Activated T-cell treated with anti-CD3 and anti-CD28 coated beads, Interleukin-2, amount 50 U/mL, for 4 hours (primary cell): ENCODE results near the gene DCDC2C. TPM values are rescaled to one million over a fixed set of nuclear protein-coding genes. Genes with fewer than 3 reads are reported as not detected.

Source experiments
- ATAC-seq, 2 donors: fragments of 200-7000 bp; cut with Tn5 transposase; one replicate each; pipeline ENCODE4 v1.10.0; 2021
- DNase-seq: peaks from one replicate; pipeline ENCODE4 v3.0.0-alpha.2; 2020
- H3K27me3 Mint-ChIP-seq: one replicate; pipeline ENCODE4 v1.8.0; 2021; ENCODE audit warnings: low read depth, mixed read lengths
- H3K36me3 Mint-ChIP-seq: one replicate; pipeline ENCODE4 v1.8.0; 2022; ENCODE audit warnings: mixed read lengths; ENCODE audit not compliant: insufficient read depth
- H3K4me1 Mint-ChIP-seq: one replicate; pipeline ENCODE4 v1.8.0; 2021; ENCODE audit warnings: low read depth, mixed read lengths
- H3K4me3 Mint-ChIP-seq: one replicate; pipeline ENCODE4 v1.8.0; 2021; ENCODE audit warnings: mild to moderate bottlenecking, moderate library complexity, mixed read lengths
- H3K9me3 Mint-ChIP-seq: one replicate; pipeline ENCODE4 v1.8.0; 2021; ENCODE audit warnings: mixed read lengths
- total RNA-seq, 3 donors: library from RNA; stranded (reverse); gene quantifications; one replicate each; pipeline ENCODE4 v1.2.1, GENCODE V29; 2021

DCDC2C gene
- total RNA-seq, 3 donors from 2014 or later: not detected

- Mint-ChIP-seq H3K4me3 (no peak overlapping the region), H3K4me1 (no peaks in the 10 kb centered on the region), H3K9me3 (peaks cover 4% of the 10 kb centered on the region), H3K27me3 (peaks cover 13% of the 10 kb centered on the region), H3K36me3 (no peaks in the 10 kb centered on the region)
- DNase-seq: no peak
- no peak for ATAC-seq
These were observed 50.9 kb downstream of the DCDC2C start for GRCh38 chr2:3754280-3754679.

DNA sequence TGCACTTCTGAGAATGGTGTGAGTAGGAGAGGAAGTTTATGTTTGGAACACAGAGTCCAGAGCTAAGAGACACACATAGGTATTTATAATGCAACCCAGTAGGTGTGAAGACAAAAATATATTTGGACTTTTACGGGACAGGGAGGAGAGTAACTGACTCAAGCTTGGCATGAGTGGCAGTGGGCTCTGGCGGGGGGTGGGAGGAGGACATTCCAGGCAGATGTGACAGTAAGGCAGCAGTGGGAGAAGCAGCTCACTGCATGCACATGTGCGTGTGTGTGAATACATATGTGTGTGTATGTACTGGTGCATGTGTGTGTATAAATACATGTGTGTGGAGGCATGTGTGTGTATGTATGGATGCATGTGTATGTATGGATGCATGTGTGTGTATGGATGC, 51.4 kb downstream of the DCDC2C start:
- ATAC-seq: no peak
- H3K4me3 Mint-ChIP-seq: no peak overlapping the region

GRCh38 chr2:3755277-3755676, 51.9 kb downstream of the DCDC2C start:
- ATAC-seq (no peak), DNase-seq (no peak)
- peaks cover 18% of the 10 kb centered on the region for H3K27me3 Mint-ChIP-seq
- no peaks in the 10 kb centered on the region for H3K4me1 Mint-ChIP-seq
- peaks cover 4% of the 10 kb centered on the region for H3K9me3 Mint-ChIP-seq
- no peak overlapping the region for H3K4me3 Mint-ChIP-seq
- no peaks in the 10 kb centered on the region for H3K36me3 Mint-ChIP-seq

More for the DNA sequence above, 51.4 kb downstream of the DCDC2C start:
- H3K9me3 Mint-ChIP-seq: peaks cover 4% of the 10 kb centered on the region
- no peaks in the 10 kb centered on the region for H3K36me3 Mint-ChIP-seq
- DNase-seq: no peak
- H3K4me1 Mint-ChIP-seq: no peaks in the 10 kb centered on the region
- peaks cover 13% of the 10 kb centered on the region for H3K27me3 Mint-ChIP-seq

DNA sequence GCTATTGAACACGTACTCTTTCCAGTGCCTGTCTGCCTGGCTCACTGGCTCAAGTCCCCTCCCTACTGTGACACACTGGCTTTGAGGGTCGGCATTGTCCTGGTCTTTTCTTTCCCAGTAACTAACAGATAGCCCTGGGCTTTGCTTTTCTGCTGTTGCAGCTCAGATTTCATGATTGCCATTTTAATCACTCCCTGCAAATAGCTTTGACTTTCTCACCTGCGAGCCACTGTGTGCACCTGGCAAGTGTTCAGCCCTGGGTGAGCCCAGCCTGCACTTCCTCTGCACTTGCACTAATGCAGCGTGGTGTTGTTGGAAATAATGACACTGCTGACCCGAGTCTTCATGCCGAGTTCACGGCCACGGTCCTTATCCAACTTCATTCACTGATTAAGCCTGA, 52.9 kb downstream of the DCDC2C start:
- H3K4me3 Mint-ChIP-seq: no peak overlapping the region
- H3K9me3 Mint-ChIP-seq: peaks cover 4% of the 10 kb centered on the region

GRCh38 chr2:3758906-3759305, 55.5 kb downstream of the DCDC2C start:
- Mint-ChIP-seq H3K9me3 (peaks cover 4% of the 10 kb centered on the region), H3K27me3 (peaks cover 12% of the 10 kb centered on the region), H3K36me3 (no peaks in the 10 kb centered on the region), H3K4me1 (no peaks in the 10 kb centered on the region), H3K4me3 (no peak overlapping the region)
- DNase-seq (no peak), ATAC-seq (no peak)

More for the DNA sequence above, 52.9 kb downstream of the DCDC2C start:
- H3K36me3 Mint-ChIP-seq: no peaks in the 10 kb centered on the region
- H3K27me3 Mint-ChIP-seq: peaks cover 17% of the 10 kb centered on the region
- no peaks in the 10 kb centered on the region for H3K4me1 Mint-ChIP-seq
- DNase-seq (no peak), ATAC-seq (no peak)

DNA sequence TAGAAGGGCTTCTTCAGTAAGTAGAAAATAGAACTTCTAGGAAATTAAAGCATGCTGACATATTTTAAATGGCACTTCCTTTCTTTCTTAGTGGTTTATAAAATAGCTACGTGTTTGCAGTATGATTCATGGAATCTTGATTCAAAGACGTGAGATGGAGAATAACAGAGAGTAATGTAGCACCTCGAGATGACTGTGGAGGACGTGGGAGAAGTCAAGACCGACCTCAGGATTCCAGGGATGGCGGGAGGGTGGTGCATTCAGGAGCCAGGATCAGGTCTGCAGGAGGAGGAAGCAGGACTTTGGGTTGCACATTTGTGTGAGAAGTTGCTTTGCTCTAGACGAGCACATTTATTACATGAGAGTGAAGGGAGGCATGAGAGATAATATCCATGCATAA, 56.0 kb downstream of the DCDC2C start:
- ATAC-seq (no peak), DNase-seq (no peak)
- Mint-ChIP-seq H3K4me1 (no peaks in the 10 kb centered on the region), H3K9me3 (peaks cover 4% of the 10 kb centered on the region), H3K27me3 (peaks cover 10% of the 10 kb centered on the region), H3K4me3 (no peak overlapping the region), H3K36me3 (no peaks in the 10 kb centered on the region)

DNA sequence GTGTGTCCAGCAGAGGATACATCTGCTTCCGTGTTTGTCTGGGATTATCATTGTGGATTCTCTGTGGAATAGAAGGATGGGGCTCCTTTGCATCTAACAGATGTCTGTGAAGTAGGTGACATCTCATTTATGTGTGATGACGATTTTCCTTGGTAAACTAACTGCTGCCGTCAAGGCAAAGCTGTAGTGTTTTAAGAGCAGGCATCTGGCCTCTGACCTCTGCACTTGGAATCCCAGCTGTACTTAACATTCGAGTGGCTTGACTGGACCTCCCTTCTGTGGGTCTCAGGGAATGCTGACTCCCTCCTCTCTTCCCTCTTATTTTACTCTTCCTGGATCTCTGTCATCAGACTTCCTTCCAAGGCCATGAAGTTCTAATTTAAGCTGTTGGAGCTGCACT, 56.4 kb downstream of the DCDC2C start:
- Mint-ChIP-seq H3K27me3 (peaks cover 10% of the 10 kb centered on the region), H3K36me3 (no peaks in the 10 kb centered on the region), H3K4me1 (no peaks in the 10 kb centered on the region), H3K4me3 (no peak overlapping the region), H3K9me3 (peaks cover 2% of the 10 kb centered on the region)
- no peak for ATAC-seq
- no peak for DNase-seq

DNA sequence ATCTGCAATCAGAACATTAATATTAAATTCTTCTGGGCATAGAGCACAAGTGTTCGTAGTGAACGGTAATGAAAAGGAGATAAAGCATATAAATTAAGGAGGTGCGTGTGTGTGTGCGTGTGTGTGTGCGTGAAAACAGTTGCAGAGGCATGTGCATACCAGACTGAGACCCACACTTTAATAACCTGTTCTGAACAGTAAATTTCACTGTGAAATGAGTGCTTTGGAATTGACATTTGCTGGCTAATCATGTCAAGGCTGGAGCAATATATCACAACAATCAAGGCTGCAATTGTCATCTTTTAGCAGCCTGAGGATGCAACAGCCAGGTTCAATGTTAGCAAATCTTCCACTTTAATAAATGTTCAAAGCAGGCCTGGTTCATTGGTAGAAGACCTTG, 57.9 kb downstream of the DCDC2C start:
- Mint-ChIP-seq H3K27me3 (peaks cover 12% of the 10 kb centered on the region), H3K4me1 (no peaks in the 10 kb centered on the region), H3K4me3 (no peak overlapping the region), H3K36me3 (no peaks in the 10 kb centered on the region), H3K9me3 (no peaks in the 10 kb centered on the region)
- ATAC-seq (no peak), DNase-seq (no peak)

- H3K9me3 Mint-ChIP-seq: no peaks in the 10 kb centered on the region
- no peak for ATAC-seq
- H3K4me1 Mint-ChIP-seq: no peaks in the 10 kb centered on the region
- DNase-seq: no peak
- no peak overlapping the region for H3K4me3 Mint-ChIP-seq
- H3K27me3 Mint-ChIP-seq: peaks cover 12% of the 10 kb centered on the region
- H3K36me3 Mint-ChIP-seq: no peaks in the 10 kb centered on the region
These were observed 59.5 kb downstream of the DCDC2C start for GRCh38 chr2:3762771-3763447.

DNA sequence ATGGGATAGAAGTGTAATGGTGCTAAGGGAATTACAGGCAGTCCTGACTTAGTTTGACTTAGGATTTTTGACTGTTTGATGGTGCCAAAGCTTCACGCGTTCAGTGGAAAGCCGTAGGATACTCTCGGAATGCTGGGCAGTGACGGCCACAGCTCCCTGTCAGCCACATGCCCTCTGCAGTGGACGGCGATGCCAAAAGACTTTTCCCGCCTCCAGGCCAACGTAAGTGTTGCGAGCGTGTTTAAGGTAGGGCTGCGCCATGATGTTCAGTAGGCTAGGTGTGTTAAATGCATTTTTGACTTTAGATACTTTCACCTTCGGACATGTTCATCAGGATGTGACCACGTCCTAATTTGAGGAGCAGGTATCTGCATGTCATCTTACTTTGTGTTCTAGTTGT, 63.4 kb downstream of the DCDC2C start:
- H3K9me3 Mint-ChIP-seq: no peaks in the 10 kb centered on the region
- no peaks in the 10 kb centered on the region for H3K36me3 Mint-ChIP-seq
- peaks cover 2% of the 10 kb centered on the region for H3K27me3 Mint-ChIP-seq
- no peaks in the 10 kb centered on the region for H3K4me1 Mint-ChIP-seq
- ATAC-seq (no peak), DNase-seq (no peak)
- H3K4me3 Mint-ChIP-seq: no peak overlapping the region

GRCh38 chr2:3768960-3769765, 65.8 kb downstream of the DCDC2C start:
- Mint-ChIP-seq H3K27me3 (peaks cover 6% of the 10 kb centered on the region), H3K9me3 (no peaks in the 10 kb centered on the region), H3K4me3 (no peak overlapping the region), H3K36me3 (no peaks in the 10 kb centered on the region), H3K4me1 (no peaks in the 10 kb centered on the region)
- DNase-seq (no peak), ATAC-seq (no peak)

GRCh38 chr2:3769766-3770165, 66.4 kb downstream of the DCDC2C start:
- H3K27me3 Mint-ChIP-seq: peaks cover 6% of the 10 kb centered on the region
- DNase-seq: no peak
- H3K4me3 Mint-ChIP-seq: no peak overlapping the region
- ATAC-seq: no peak
- no peaks in the 10 kb centered on the region for H3K9me3 Mint-ChIP-seq
- no peaks in the 10 kb centered on the region for H3K4me1 Mint-ChIP-seq
- H3K36me3 Mint-ChIP-seq: no peaks in the 10 kb centered on the region

DNA sequence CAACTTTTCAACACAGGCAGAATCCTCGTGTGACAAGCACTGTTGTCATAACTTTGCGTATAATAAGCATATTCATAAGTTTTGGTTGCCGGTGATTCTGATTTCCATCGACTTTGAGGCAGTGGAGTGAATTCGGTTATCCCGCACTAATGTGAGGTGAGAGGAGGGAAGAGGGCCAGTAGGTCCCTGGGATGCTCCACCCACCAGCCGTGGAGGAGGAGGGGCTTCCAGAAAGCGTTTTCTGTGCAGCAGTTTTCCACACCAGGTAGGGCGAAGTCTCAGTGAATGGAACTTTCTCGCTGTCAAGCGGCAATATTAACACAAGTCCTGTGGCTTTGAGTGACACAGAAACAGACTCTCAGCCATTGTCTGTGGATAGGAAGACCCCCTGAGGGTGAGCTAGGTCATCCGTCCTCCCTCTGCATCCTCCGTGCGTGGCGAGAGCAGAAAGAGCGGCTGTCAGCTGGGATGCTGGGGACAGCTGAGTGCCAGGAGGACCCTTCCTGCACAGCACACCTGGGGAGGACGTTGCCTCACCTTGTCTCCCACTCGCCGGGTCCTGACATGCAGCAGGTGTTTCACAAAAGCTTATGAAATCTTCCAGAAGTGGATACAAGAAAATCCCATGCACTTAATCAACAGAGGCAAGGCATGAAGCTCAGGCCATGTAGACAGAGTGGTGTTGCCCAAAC, 67.5 kb downstream of the DCDC2C start:
- ATAC-seq (no peak), DNase-seq (no peak)
- Mint-ChIP-seq H3K4me3 (no peak overlapping the region), H3K9me3 (no peaks in the 10 kb centered on the region), H3K4me1 (no peaks in the 10 kb centered on the region), H3K27me3 (peaks cover 4% of the 10 kb centered on the region), H3K36me3 (no peaks in the 10 kb centered on the region)

- Mint-ChIP-seq H3K4me3 (no peak overlapping the region), H3K36me3 (no peaks in the 10 kb centered on the region), H3K9me3 (no peaks in the 10 kb centered on the region), H3K27me3 (peaks cover 4% of the 10 kb centered on the region), H3K4me1 (no peaks in the 10 kb centered on the region)
- ATAC-seq: no peak
- DNase-seq: no peak
These were observed 68.2 kb downstream of the DCDC2C start for GRCh38 chr2:3771576-3771975.
